ENCODE results near the gene AGRP. TPM values are rescaled to one million over a fixed set of nuclear protein-coding genes. Genes with fewer than 3 reads are reported as not detected.

Gene AGRP, protein sequence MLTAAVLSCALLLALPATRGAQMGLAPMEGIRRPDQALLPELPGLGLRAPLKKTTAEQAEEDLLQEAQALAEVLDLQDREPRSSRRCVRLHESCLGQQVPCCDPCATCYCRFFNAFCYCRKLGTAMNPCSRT
- polyA plus RNA-seq (2013, experiment 1 of 2) = not detected
- not detected for polyA plus RNA-seq (2013, experiment 2 of 2)

DNA sequence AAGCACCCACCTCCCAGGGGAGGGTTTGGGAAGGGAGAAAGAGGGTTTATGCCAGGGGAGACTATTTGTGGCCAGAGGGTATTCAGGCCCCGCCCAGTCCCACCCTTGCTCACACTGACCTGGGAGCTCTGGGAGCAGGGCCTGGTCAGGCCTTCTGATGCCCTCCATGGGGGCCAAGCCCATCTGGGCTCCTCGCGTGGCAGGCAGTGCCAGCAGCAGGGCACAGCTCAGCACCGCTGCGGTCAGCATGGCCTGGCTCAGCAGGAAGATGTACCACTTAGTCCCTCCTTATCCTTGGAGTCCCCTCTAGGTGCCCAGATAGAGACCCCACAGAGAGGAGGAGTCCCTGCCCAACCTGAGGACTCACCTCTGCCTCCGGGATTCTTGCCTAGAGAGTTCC lies at the start of gene AGRP:
Gene AGRP (minus strand): TSS at position 398 of the 400 bp plus-strand sequence. CDS start 149 bp downstream, at position 249.
- peaks cover 5% of the 10 kb centered on the region for H3K79me1 ChIP-seq (ENCODE audit: low read length)
- no peaks in the 10 kb centered on the region for H3K27me3 ChIP-seq (ENCODE audit: insufficient read depth, low read length, poor library complexity)
- H3K4me1 ChIP-seq (ENCODE audit: control insufficient read depth, low read depth, low read length) = no peaks in the 10 kb centered on the region
- no peak within 1 kb of the TSS for H4K8ac ChIP-seq (ENCODE audit: low read depth, low read length)
- no CpG with 5 or more reads among the region's 6 CpGs for WGBS (ENCODE audit: extremely low coverage, insufficient coverage, low lambda C conversion rate)
- H3K27ac ChIP-seq (ENCODE audit: low read depth, low read length) = no peak within 1 kb of the TSS
- H3K18ac ChIP-seq (ENCODE audit: low read length) = no peak within 1 kb of the TSS
- no peak within 1 kb of the TSS for H2BK15ac ChIP-seq (replicated peaks; ENCODE audit: low read depth)
- H2BK5ac ChIP-seq (ENCODE audit: low read length) = no peak within 1 kb of the TSS
- H3K36me3 ChIP-seq (ENCODE audit: control insufficient read depth, insufficient read depth, low read length) = no peaks in the 10 kb centered on the region
- H2BK120ac ChIP-seq (ENCODE audit: low read depth, low read length) = no peak within 1 kb of the TSS
- H3K4ac ChIP-seq (ENCODE audit: low read depth, low read length) = no peak within 1 kb of the TSS
- H3K79me2 ChIP-seq (ENCODE audit: control insufficient read depth, insufficient read depth, low read length) = peaks cover 4% of the 10 kb centered on the region
- H4K5ac ChIP-seq (ENCODE audit: low read length) = no peak within 1 kb of the TSS
- no peak within 1 kb of the TSS for H2AK5ac ChIP-seq (ENCODE audit: low read length)
- no peak for DNase-seq
- H3K9ac ChIP-seq (ENCODE audit: low read length) = no peak within 1 kb of the TSS
- H3K56ac ChIP-seq (ENCODE audit: low read length) = no peak within 1 kb of the TSS
- no peak within 1 kb of the TSS for H3K23ac ChIP-seq (ENCODE audit: low read length)
- no peak within 1 kb of the TSS for H3K4me2 ChIP-seq (ENCODE audit: low read length)
- no peak within 1 kb of the TSS for H3K4me3 ChIP-seq (ENCODE audit: low read length)

DNA sequence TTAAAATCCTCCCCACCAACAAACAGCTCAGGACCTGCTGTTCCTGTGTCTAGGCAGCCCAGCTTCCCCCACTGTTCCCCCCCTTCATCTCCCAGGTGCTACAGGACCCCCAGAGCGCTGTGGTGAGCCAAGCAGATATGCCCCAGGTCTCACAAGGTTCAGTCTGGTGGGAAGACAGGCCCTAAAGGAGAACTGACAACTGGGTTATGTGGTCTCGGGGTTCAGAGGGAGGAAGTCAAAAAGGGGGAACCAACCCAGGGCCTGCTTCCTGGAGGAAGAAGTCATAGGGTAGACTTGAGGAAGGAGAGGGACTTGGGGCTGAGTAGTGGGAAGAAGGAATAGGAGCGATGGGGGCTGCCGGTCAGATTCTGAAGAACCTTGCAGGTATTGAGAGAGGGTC lies 47.9 kb upstream of the AGRP start:
- Histone ChIP-seq H4K5ac (ENCODE audit: low read length) (no peak overlapping the region), H3K4ac (ENCODE audit: low read depth, low read length) (no peak overlapping the region), H2AK5ac (ENCODE audit: low read length) (no peak overlapping the region), H2BK120ac (ENCODE audit: low read depth, low read length) (no peak overlapping the region), H3K79me2 (ENCODE audit: control insufficient read depth, insufficient read depth, low read length) (no peaks in the 10 kb centered on the region), H3K23ac (ENCODE audit: low read length) (peak overlapping the region; percentile 66), H3K4me3 (ENCODE audit: low read length) (no peak overlapping the region), H3K27ac (ENCODE audit: low read depth, low read length) (no peak overlapping the region), H3K4me1 (ENCODE audit: control insufficient read depth, low read depth, low read length) (peaks cover 2% of the 10 kb centered on the region), H2BK15ac (replicated peaks; ENCODE audit: low read depth) (no peak overlapping the region), H3K27me3 (ENCODE audit: insufficient read depth, low read length, poor library complexity) (peaks cover 38% of the 10 kb centered on the region), H4K8ac (ENCODE audit: low read depth, low read length) (no peak overlapping the region), H2BK5ac (ENCODE audit: low read length) (no peak overlapping the region), H3K36me3 (ENCODE audit: control insufficient read depth, insufficient read depth, low read length) (no peaks in the 10 kb centered on the region), H3K56ac (ENCODE audit: low read length) (no peak overlapping the region), H3K18ac (ENCODE audit: low read length) (no peak overlapping the region), H3K79me1 (ENCODE audit: low read length) (no peaks in the 10 kb centered on the region), H3K4me2 (ENCODE audit: low read length) (no peak overlapping the region), H3K9ac (ENCODE audit: low read length) (no peak overlapping the region)
- WGBS (ENCODE audit: extremely low coverage, insufficient coverage, low lambda C conversion rate) = no CpG with 5 or more reads among the region's 4 CpGs
- DNase-seq = no peak

DNA sequence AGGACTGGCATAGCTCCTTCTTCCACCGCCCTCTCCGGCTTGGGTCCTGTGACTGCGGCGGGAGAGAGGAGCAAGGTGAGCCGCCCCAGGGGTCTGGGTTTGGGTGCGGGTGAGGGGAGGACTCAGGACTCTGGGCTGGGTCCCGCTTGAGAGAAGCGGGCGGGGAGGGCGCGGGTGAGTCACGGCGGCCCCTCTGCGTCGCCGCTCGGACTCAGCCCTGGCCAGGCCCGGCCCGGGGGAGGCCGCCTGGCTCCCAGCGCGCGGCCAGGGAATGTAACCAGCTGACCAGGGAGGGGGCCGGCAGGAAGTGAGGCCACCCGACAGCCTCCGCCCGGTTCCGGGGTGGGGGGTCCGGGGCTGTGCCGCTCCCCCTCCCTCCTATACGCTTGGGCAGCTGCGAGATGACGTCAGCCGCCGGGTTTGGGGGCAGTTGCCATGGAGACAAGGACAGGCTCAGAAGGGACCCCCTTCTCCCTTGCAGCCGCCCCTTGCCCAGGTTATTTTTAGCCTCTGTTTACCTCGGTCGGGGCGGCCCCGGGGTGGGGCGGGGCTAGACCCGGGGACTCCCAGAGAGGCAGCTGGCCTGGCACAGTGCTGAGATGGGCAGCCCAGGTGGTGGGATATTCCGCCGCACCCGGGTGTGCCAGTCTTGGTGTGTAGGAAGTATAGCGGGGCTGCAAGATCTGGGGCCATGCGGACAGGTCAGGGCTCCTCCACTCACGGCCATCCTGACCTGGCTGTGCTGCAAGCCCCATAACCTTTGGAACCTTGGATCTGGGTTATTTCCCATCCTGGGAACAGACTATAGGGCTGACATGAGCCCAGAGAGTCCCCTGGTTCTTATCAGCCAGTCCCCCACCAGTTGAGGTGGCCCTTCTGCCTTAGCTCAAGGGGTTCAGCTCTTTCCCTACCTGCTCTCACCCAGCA lies 46.9 kb upstream of the AGRP start:
- no peak overlapping the region for H3K4me3 ChIP-seq (ENCODE audit: low read length)
- H4K8ac ChIP-seq (ENCODE audit: low read depth, low read length) = no peak overlapping the region
- no peaks in the 10 kb centered on the region for H3K79me2 ChIP-seq (ENCODE audit: control insufficient read depth, insufficient read depth, low read length)
- no peak overlapping the region for H3K4ac ChIP-seq (ENCODE audit: low read depth, low read length)
- H3K18ac ChIP-seq (ENCODE audit: low read length) = no peak overlapping the region
- WGBS (ENCODE audit: extremely low coverage, insufficient coverage, low lambda C conversion rate) = no CpG with 5 or more reads among the region's 48 CpGs
- H3K4me1 ChIP-seq (ENCODE audit: control insufficient read depth, low read depth, low read length) = peaks cover 2% of the 10 kb centered on the region
- H3K56ac ChIP-seq (ENCODE audit: low read length) = peak overlapping the region; percentile 85
- no peak overlapping the region for H2AK5ac ChIP-seq (ENCODE audit: low read length)
- no peak overlapping the region for H4K5ac ChIP-seq (ENCODE audit: low read length)
- DNase-seq = no peak
- no peaks in the 10 kb centered on the region for H3K36me3 ChIP-seq (ENCODE audit: control insufficient read depth, insufficient read depth, low read length)
- no peak overlapping the region for H2BK15ac ChIP-seq (replicated peaks; ENCODE audit: low read depth)
- H2BK120ac ChIP-seq (ENCODE audit: low read depth, low read length) = no peak overlapping the region
- peaks cover 35% of the 10 kb centered on the region for H3K27me3 ChIP-seq (ENCODE audit: insufficient read depth, low read length, poor library complexity)
- H3K9ac ChIP-seq (ENCODE audit: low read length) = peak overlapping the region; percentile 68
- H3K4me2 ChIP-seq (ENCODE audit: low read length) = peak overlapping the region; percentile 71
- H2BK5ac ChIP-seq (ENCODE audit: low read length) = no peak overlapping the region
- no peak overlapping the region for H3K27ac ChIP-seq (ENCODE audit: low read depth, low read length)
- no peak overlapping the region for H3K23ac ChIP-seq (ENCODE audit: low read length)
- H3K79me1 ChIP-seq (ENCODE audit: low read length) = no peaks in the 10 kb centered on the region

DNA sequence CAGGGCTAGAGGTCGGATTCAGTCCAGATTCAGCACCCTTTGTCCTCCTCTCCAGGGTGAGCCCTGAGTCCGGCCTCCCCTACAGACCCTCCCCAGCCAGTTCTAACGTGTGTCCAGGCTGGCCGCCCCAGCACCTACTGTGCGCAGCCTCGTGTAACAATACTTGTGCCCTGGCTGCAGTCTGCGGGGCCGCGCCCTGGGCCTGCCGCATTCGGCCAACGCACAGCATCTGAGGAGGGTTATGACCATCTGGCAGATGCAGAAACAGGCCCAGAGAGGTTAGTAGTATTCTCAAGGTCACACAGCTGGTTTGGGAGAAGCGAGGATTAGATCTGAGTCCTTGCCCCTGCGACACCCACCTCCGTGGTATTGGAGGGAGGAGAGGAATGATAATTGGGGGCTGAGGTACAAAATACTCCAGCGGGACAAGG lies 46.2 kb upstream of the AGRP start:
- Histone ChIP-seq H3K27me3 (ENCODE audit: insufficient read depth, low read length, poor library complexity) (peaks cover 32% of the 10 kb centered on the region), H2BK5ac (ENCODE audit: low read length) (no peak overlapping the region), H3K56ac (ENCODE audit: low read length) (peak overlapping the region; percentile 85), H2BK120ac (ENCODE audit: low read depth, low read length) (no peak overlapping the region), H3K23ac (ENCODE audit: low read length) (peak overlapping the region; percentile 0), H2AK5ac (ENCODE audit: low read length) (no peak overlapping the region), H3K4me1 (ENCODE audit: control insufficient read depth, low read depth, low read length) (peaks cover 2% of the 10 kb centered on the region), H3K36me3 (ENCODE audit: control insufficient read depth, insufficient read depth, low read length) (no peaks in the 10 kb centered on the region), H3K79me1 (ENCODE audit: low read length) (no peaks in the 10 kb centered on the region), H3K27ac (ENCODE audit: low read depth, low read length) (no peak overlapping the region), H3K18ac (ENCODE audit: low read length) (no peak overlapping the region), H4K8ac (ENCODE audit: low read depth, low read length) (no peak overlapping the region), H3K4me3 (ENCODE audit: low read length) (no peak overlapping the region), H3K79me2 (ENCODE audit: control insufficient read depth, insufficient read depth, low read length) (no peaks in the 10 kb centered on the region), H4K5ac (ENCODE audit: low read length) (no peak overlapping the region), H3K4ac (ENCODE audit: low read depth, low read length) (no peak overlapping the region), H3K9ac (ENCODE audit: low read length) (peak overlapping the region; percentile 68), H2BK15ac (replicated peaks; ENCODE audit: low read depth) (no peak overlapping the region), H3K4me2 (ENCODE audit: low read length) (peak overlapping the region; percentile 71)
- DNase-seq = no peak
- WGBS (ENCODE audit: extremely low coverage, insufficient coverage, low lambda C conversion rate) = no CpG with 5 or more reads among the region's 16 CpGs

DNA sequence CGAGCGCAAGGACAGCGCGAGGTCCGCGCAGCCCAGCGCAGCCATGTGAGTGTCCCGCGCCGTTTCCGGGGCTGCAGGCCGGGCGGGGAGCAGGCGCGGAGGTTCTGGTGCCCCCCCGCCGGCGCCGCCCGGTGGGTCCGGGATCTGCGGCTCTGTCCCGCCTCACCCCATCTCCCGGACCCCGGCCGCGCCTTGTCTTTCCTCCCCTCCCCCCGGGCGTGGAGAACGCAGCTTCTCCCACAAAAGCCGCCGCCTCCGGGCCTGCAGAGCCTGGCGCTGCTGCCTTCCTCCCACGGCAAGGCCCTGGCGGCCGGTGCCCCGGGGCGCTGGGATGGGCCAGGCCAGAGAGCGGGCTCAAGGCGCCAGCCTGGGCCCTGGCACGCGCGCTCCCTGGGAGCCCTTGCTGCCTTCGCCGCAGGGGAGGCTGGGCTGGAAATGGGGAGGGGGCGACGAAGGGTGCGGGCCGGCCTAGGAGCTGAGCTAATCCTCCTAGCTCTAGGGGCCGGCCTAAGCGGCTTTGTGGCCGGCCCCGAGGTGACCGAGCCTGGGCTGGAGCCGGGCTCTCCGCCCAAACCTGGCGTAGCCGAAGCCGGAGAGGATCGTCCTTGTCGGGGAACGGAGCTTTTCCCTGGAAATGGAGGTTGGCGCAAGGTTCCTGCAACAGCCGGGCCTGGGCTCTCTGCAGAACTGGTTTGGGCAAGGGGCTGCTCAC lies 45.7 kb upstream of the AGRP start:
- peak overlapping the region; percentile 85 for H3K56ac ChIP-seq (ENCODE audit: low read length)
- no peaks in the 10 kb centered on the region for H3K79me2 ChIP-seq (ENCODE audit: control insufficient read depth, insufficient read depth, low read length)
- peak overlapping the region; percentile 56 for H3K4ac ChIP-seq (ENCODE audit: low read depth, low read length)
- H3K27ac ChIP-seq (ENCODE audit: low read depth, low read length) = no peak overlapping the region
- no peak overlapping the region for H2AK5ac ChIP-seq (ENCODE audit: low read length)
- DNase-seq = peak; percentile 42
- H3K4me1 ChIP-seq (ENCODE audit: control insufficient read depth, low read depth, low read length) = peaks cover 2% of the 10 kb centered on the region
- peak overlapping the region; percentile 71 for H3K4me2 ChIP-seq (ENCODE audit: low read length)
- no peak overlapping the region for H4K5ac ChIP-seq (ENCODE audit: low read length)
- no peak overlapping the region for H2BK120ac ChIP-seq (ENCODE audit: low read depth, low read length)
- H3K4me3 ChIP-seq (ENCODE audit: low read length) = peak overlapping the region; percentile 35
- WGBS (ENCODE audit: extremely low coverage, insufficient coverage, low lambda C conversion rate) = no CpG with 5 or more reads among the region's 65 CpGs
- peak overlapping the region; percentile 0 for H3K23ac ChIP-seq (ENCODE audit: low read length)
- H3K36me3 ChIP-seq (ENCODE audit: control insufficient read depth, insufficient read depth, low read length) = no peaks in the 10 kb centered on the region
- H2BK15ac ChIP-seq (replicated peaks; ENCODE audit: low read depth) = no peak overlapping the region
- no peak overlapping the region for H4K8ac ChIP-seq (ENCODE audit: low read depth, low read length)
- H3K79me1 ChIP-seq (ENCODE audit: low read length) = no peaks in the 10 kb centered on the region
- H2BK5ac ChIP-seq (ENCODE audit: low read length) = no peak overlapping the region
- H3K27me3 ChIP-seq (ENCODE audit: insufficient read depth, low read length, poor library complexity) = peaks cover 32% of the 10 kb centered on the region
- H3K18ac ChIP-seq (ENCODE audit: low read length) = peak overlapping the region; percentile 64
- peak overlapping the region; percentile 68 for H3K9ac ChIP-seq (ENCODE audit: low read length)

All from mesendoderm (in vitro differentiated cells).